Liver (tissue), 9 donors: ENCODE data around the gene CIB4. TPM values are rescaled to one million over a fixed set of nuclear protein-coding genes. Genes with fewer than 3 reads are reported as not detected.

ENCODE experiments used
- DNase-seq: peaks from one replicate; pipeline ENCODE4 v3.0.0-alpha.2; 2017; ENCODE audit warnings: low spot score
- H3K27ac ChIP-seq, 2 donors: one replicate each; pipeline ENCODE4 v1.7.0; 2013; ENCODE audit warnings: inconsistent platforms in 2 of 2, low read length in 2 of 2, control low read depth in 1 of 2, low read depth in 1 of 2, mild to moderate bottlenecking in 1 of 2
- H3K27me3 ChIP-seq, 4 donors: one replicate each; pipeline versions ENCODE4 v1.6.1 to v1.7.0; 2013; ENCODE audit warnings: low read length in 3 of 4, inconsistent platforms in 1 of 4, mild to moderate bottlenecking in 1 of 4, moderate library complexity in 1 of 4; ENCODE audit not compliant: control insufficient read depth in 4 of 4, insufficient read depth in 4 of 4
- H3K36me3 ChIP-seq, 4 donors: one replicate each; pipeline versions ENCODE4 v1.6.1 to v1.7.0; 2013; ENCODE audit warnings: low read length in 3 of 4, mild to moderate bottlenecking in 3 of 4, low read depth in 1 of 4, moderate library complexity in 1 of 4; ENCODE audit not compliant: control insufficient read depth in 4 of 4, insufficient read depth in 3 of 4
- H3K4me1 ChIP-seq, 4 donors: one replicate each; pipeline versions ENCODE4 v1.6.1 to v1.7.0; 2013; ENCODE audit warnings: low read length in 3 of 4, mild to moderate bottlenecking in 3 of 4, moderate library complexity in 1 of 4; ENCODE audit not compliant: control insufficient read depth in 4 of 4, insufficient read depth in 4 of 4
- H3K4me3 ChIP-seq, 3 donors: one replicate each; pipeline versions ENCODE4 v1.6.1 to v1.7.0; 2013; ENCODE audit warnings: low read length in 3 of 3, control low read depth in 1 of 3, low read depth in 1 of 3, mild to moderate bottlenecking in 1 of 3
- H3K9ac ChIP-seq, 2 donors: one replicate each; pipeline ENCODE4 v1.7.0; 2013; ENCODE audit warnings: low read length in 2 of 2, mild to moderate bottlenecking in 2 of 2, moderate library complexity in 2 of 2, control low read depth in 1 of 2, low read depth in 1 of 2
- H3K9me3 ChIP-seq, 4 donors: one replicate each; pipeline versions ENCODE4 v1.6.1 to v1.7.0; 2013; ENCODE audit warnings: low read length in 3 of 4; ENCODE audit not compliant: control insufficient read depth in 4 of 4
- EGR1 ChIP-seq, 2 donors: IDR thresholded peaks; 2 replicates each; pipeline ENCODE4 v1.6.1; 2016 to 2018; ENCODE audit warnings: antibody characterized with exemption in 2 of 2, low read depth in 2 of 2
- GABPA ChIP-seq, 2 donors: IDR thresholded peaks in 1 of 2; conservative IDR thresholded peaks in 1 of 2; 2 replicates each; pipeline ENCODE4 v1.6.1; 2016; ENCODE audit warnings: antibody characterized with exemption in 2 of 2, mild to moderate bottlenecking in 1 of 2, moderate library complexity in 1 of 2
- HNF4G ChIP-seq: IDR thresholded peaks from 2 replicates; pipeline ENCODE4 v1.6.1; 2016; ENCODE audit warnings: antibody characterized with exemption
- RAD21 ChIP-seq, 2 donors: IDR thresholded peaks; 2 replicates each; pipeline ENCODE4 v1.6.1; 2016; ENCODE audit warnings: antibody characterized with exemption in 2 of 2, mild to moderate bottlenecking in 2 of 2
- RXRA ChIP-seq, 2 donors: IDR thresholded peaks; 2 replicates each; pipeline ENCODE4 v1.6.1; 2017 to 2018; ENCODE audit warnings: antibody characterized with exemption in 2 of 2, mild to moderate bottlenecking in 1 of 2
- TAF1 ChIP-seq: conservative IDR thresholded peaks from 2 replicates; pipeline ENCODE4 v1.6.1; 2016; ENCODE audit warnings: antibody characterized with exemption, mild to moderate bottlenecking
- WGBS: extraction: QIAGEN DNeasy Blood & Tissue Kit; methylation state at CpG from one replicate; pipeline ENCODE4 v1.1.7; 2013; 5-methylcytosine and 5-hydroxymethylcytosine counted together
- polyA plus RNA-seq, 2 donors: library from polyadenylated mRNA; stranded (reverse) in 1 of 2; unstranded in 1 of 2; fragments of 200-250 nt in 1 of 2; fragments of >200 nt in 1 of 2; fragmentation: Nextera tagmentation in 1 of 2; extraction: Ambion mirVana in 1 of 2; gene quantifications; one replicate each; pipeline versions ENCODE4 v1.2.1 to v1.2.3, GENCODE V29; 2013 to 2015
- total RNA-seq, 2 donors: library from RNA; depleted of rRNA; stranded (reverse); fragments of >200 nt; gene quantifications; one replicate each; pipeline ENCODE4 v1.2.3, GENCODE V29; 2014
- TF ChIP-seq, protein P1 (sequence below): IDR thresholded peaks from 2 replicates; pipeline ENCODE4 v1.6.1; 2016; ENCODE audit warnings: antibody characterized with exemption
- TF ChIP-seq, protein P2 (sequence below): IDR thresholded peaks from 2 replicates; pipeline ENCODE4 v1.6.1; 2016; ENCODE audit warnings: antibody characterized with exemption, mild to moderate bottlenecking
- TF ChIP-seq, protein P3 (sequence below): IDR thresholded peaks from 2 replicates; pipeline ENCODE4 v1.6.1; 2016; ENCODE audit warnings: antibody characterized with exemption
- TF ChIP-seq, protein P4 (sequence below): IDR thresholded peaks from 2 replicates; pipeline ENCODE4 v1.6.1; 2016; ENCODE audit warnings: antibody characterized with exemption
- donor health status: healthy.
- donor health status: healthy.
- donor health status: healthy.
- donor health status: healthy.
- donor health status: healthy.

The CIB4 gene
- total and polyA plus RNA-seq, 4 donors: not detected

DNA sequence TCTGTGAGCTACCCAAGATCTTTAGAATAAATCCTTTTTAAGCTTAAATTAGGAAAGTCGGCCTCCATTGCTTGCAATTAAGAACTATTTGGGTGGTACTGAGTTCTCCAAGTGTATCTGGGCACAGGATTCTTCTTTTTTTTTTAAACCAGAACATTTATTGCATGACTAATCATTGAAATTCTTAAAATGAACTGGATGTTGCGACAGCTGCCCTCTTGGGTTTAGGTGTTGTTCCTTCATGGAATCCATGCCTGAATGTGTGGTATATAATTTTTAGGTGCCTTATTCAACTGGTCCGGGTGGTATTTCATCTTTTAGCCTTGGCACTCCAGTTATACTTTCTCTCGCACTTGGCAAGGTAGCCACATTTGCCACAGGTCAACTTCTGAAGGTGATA lies 36.9 kb upstream of the CIB4 start (continued):
- TF ChIP-seq, protein P1, sequence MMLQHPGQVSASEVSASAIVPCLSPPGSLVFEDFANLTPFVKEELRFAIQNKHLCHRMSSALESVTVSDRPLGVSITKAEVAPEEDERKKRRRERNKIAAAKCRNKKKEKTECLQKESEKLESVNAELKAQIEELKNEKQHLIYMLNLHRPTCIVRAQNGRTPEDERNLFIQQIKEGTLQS: no peak
- TF ChIP-seq TAF1: no peak
- TF ChIP-seq EGR1 (IDR thresholded peaks at IDR 0.05; ENCODE audit: low read depth in 2 of 2): no peak

DNA sequence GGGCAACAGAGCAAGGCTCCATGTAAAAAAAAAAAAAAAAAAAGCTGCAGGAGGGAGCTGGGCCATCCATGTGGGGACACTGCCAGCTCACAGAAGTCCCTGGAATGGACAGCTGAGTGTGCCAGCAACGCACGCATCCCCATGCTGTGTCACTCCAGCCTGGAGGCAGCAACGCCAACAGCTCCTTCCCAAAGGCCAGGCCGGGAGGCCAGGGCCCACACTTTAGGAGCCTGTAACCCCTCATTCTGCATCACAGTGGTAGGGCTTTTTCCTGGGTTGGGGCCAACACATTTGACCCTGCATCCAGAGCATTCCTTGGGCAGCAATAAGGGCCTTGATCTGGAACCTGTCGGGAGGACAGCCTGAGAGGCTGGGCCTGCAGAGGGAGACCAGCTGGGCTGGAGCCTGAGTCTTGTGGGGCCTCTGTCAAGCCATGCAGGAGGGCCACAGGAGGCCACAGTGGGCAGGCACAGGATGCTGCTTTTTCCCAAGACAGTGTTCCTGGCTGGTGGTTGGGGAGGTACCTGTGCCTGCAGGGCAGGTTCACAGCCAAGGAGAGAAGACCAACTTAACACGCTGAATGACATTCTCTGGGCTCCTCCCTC lies 34.6 kb upstream of the CIB4 start:
- TF ChIP-seq, protein P1: no peak
- TF ChIP-seq RXRA (IDR thresholded peaks at IDR 0.05): no peak
- H3K9me3 ChIP-seq: peaks cover 0 to 5% (median 2%) of the 10 kb centered on the region in 4 donors
- no peak overlapping the region for H3K4me3 ChIP-seq
- H3K27ac ChIP-seq: no peak overlapping the region
- no peaks in the 10 kb centered on the region for H3K4me1 ChIP-seq
- no peak overlapping the region for H3K9ac ChIP-seq
- no peak for DNase-seq
- 96% methylated on average over 6 of the region's 6 CpGs for WGBS
- H3K27me3 ChIP-seq: no peaks in the 10 kb centered on the region
- no peaks in the 10 kb centered on the region for H3K36me3 ChIP-seq

DNA sequence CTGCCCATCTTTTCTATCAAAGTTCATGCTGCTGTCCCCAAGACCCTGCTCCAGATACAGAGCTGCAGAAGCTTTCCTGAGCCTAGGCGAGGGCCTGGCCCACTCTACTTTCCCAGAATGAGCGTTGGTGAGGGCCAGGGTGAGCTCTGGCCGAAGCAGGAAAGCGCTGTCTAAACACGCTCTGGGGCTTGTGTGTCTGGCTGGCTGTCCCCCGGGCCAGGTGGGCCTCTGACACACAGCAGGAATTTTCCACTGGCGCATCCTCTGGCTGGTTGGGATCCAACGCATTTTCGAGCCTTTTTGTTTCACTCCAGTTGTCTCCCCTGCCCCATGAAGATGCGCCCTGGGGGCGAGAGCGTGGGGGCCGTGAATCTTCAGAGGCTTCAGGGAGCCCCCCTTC lies 33.6 kb upstream of the CIB4 start:
- no peak overlapping the region for H3K27ac ChIP-seq
- no peaks in the 10 kb centered on the region for H3K36me3 ChIP-seq
- no peak for TF ChIP-seq TAF1
- TF ChIP-seq, protein P2, sequence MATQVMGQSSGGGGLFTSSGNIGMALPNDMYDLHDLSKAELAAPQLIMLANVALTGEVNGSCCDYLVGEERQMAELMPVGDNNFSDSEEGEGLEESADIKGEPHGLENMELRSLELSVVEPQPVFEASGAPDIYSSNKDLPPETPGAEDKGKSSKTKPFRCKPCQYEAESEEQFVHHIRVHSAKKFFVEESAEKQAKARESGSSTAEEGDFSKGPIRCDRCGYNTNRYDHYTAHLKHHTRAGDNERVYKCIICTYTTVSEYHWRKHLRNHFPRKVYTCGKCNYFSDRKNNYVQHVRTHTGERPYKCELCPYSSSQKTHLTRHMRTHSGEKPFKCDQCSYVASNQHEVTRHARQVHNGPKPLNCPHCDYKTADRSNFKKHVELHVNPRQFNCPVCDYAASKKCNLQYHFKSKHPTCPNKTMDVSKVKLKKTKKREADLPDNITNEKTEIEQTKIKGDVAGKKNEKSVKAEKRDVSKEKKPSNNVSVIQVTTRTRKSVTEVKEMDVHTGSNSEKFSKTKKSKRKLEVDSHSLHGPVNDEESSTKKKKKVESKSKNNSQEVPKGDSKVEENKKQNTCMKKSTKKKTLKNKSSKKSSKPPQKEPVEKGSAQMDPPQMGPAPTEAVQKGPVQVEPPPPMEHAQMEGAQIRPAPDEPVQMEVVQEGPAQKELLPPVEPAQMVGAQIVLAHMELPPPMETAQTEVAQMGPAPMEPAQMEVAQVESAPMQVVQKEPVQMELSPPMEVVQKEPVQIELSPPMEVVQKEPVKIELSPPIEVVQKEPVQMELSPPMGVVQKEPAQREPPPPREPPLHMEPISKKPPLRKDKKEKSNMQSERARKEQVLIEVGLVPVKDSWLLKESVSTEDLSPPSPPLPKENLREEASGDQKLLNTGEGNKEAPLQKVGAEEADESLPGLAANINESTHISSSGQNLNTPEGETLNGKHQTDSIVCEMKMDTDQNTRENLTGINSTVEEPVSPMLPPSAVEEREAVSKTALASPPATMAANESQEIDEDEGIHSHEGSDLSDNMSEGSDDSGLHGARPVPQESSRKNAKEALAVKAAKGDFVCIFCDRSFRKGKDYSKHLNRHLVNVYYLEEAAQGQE: no peak
- TF ChIP-seq, protein P1: no peak
- TF ChIP-seq HNF4G: no peak
- DNase-seq: no peak
- H3K4me1 ChIP-seq: no peaks in the 10 kb centered on the region
- no peak overlapping the region for H3K9ac ChIP-seq
- H3K9me3 ChIP-seq: peaks cover 0 to 5% (median 2%) of the 10 kb centered on the region in 4 donors
- H3K4me3 ChIP-seq: no peak overlapping the region
- 91% methylated on average over 13 of the region's 13 CpGs for WGBS
- H3K27me3 ChIP-seq: peaks cover 0 to 4% (median 0%) of the 10 kb centered on the region in 4 donors

DNA sequence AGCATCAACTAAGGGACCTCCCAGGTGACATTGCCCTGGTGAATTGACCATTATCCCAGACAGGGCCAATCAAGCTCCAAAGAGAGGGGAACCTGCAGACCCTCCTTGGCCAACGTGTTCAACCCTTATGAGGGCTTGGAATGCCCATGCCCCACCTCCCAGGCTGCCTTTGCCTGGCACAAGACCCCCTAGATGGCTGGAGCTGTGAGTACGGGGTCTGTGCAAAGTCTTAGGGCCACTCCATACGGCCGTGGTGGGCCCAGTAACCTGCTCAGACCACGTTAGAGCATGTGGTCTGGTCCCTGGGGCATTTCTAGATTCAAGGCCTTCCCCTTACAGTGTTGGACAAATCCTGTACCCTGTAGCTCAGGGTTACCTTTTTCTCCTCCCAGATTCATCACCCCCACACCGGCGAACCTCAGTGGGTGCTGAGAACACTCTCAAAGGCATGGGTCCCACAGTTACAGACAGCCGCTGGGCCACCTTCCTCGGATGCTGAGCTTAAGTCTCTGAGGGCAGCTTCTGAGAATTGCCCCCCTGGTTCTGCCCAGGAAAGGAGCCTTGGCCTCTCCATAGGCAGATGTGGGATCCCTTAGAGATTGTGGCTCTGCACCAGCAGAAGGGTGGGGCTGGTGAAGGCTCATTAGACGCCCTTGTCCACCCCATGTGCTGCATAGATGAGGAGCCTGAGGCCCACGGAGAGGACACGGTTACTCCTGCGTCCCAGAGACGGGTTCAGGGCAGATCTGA lies 33.0 kb upstream of the CIB4 start:
- Histone ChIP-seq H3K4me1 (no peaks in the 10 kb centered on the region), H3K27ac (no peak overlapping the region), H3K36me3 (no peaks in the 10 kb centered on the region), H3K9me3 (peaks cover 0 to 5% (median 2%) of the 10 kb centered on the region in 4 donors), H3K27me3 (peaks cover 0 to 4% (median 0%) of the 10 kb centered on the region in 4 donors), H3K9ac (no peak overlapping the region), H3K4me3 (no peak overlapping the region)
- no peak for DNase-seq
- WGBS: 86% methylated on average over 14 of the region's 14 CpGs
- TF ChIP-seq RXRA (IDR thresholded peaks at IDR 0.05) (no peak), RAD21 (IDR thresholded peaks at IDR 0.05) (no peak), EGR1 (IDR thresholded peaks at IDR 0.05; ENCODE audit: low read depth in 2 of 2) (no peak), GABPA (IDR thresholded peaks at IDR 0.05 in 1 of 2, conservative IDR thresholded peaks at IDR 0.05 in 1 of 2) (no peak)
- TF ChIP-seq, protein P2: no peak
- TF ChIP-seq, protein P3, sequence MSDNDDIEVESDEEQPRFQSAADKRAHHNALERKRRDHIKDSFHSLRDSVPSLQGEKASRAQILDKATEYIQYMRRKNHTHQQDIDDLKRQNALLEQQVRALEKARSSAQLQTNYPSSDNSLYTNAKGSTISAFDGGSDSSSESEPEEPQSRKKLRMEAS: no peak
- TF ChIP-seq, protein P4, sequence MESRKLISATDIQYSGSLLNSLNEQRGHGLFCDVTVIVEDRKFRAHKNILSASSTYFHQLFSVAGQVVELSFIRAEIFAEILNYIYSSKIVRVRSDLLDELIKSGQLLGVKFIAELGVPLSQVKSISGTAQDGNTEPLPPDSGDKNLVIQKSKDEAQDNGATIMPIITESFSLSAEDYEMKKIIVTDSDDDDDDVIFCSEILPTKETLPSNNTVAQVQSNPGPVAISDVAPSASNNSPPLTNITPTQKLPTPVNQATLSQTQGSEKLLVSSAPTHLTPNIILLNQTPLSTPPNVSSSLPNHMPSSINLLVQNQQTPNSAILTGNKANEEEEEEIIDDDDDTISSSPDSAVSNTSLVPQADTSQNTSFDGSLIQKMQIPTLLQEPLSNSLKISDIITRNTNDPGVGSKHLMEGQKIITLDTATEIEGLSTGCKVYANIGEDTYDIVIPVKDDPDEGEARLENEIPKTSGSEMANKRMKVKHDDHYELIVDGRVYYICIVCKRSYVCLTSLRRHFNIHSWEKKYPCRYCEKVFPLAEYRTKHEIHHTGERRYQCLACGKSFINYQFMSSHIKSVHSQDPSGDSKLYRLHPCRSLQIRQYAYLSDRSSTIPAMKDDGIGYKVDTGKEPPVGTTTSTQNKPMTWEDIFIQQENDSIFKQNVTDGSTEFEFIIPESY: no peak
- TF ChIP-seq, protein P1: no peak
